Measurements from ENCODE around the gene OR51V1. TPM values are rescaled to one million over a fixed set of nuclear protein-coding genes. Genes with fewer than 3 reads are reported as not detected.

OR51V1 gene
- total and polyA plus RNA-seq, 12 donors, result not detected

GRCh38 chr11:5223686-5224085 is 23.2 kb upstream of the OR51V1 start:
- 63 to 65% methylated on average over 1 of the region's 1 CpG for WGBS, 2 donors
- Histone ChIP-seq H3K27ac (no peak overlapping the region), H3K36me3 (no peaks in the 10 kb centered on the region), H3K27me3 (peaks cover 0 to 8% (median 0%) of the 10 kb centered on the region in 7 donors), H3K9me3 (peaks cover 0 to 9% (median 0%) of the 10 kb centered on the region in 11 donors), H3K4me1 (no peaks in the 10 kb centered on the region), H3K4me3 (no peak overlapping the region)
- intact Hi-C loops (cut with DNase I), result no loop called here
- no peak for TF ChIP-seq CTCF (IDR thresholded peaks at IDR 0.05)
- ATAC-seq (no peak), DNase-seq (no peak)

- H3K27me3 ChIP-seq, result peaks cover 0 to 8% (median 0%) of the 10 kb centered on the region in 7 donors
- TF ChIP-seq CTCF (IDR thresholded peaks at IDR 0.05), result no peak
- ATAC-seq, result no peak
- no peaks in the 10 kb centered on the region for H3K4me1 ChIP-seq
- H3K27ac ChIP-seq, result no peak overlapping the region
- no peak for DNase-seq
- H3K9me3 ChIP-seq, result peaks cover 0 to 9% (median 0%) of the 10 kb centered on the region in 11 donors
- intact Hi-C loops (cut with DNase I), result no loop called here
- no peaks in the 10 kb centered on the region for H3K36me3 ChIP-seq
- WGBS, 2 donors, result 90 to 94% methylated on average over 6 of the region's 6 CpGs
- H3K4me3 ChIP-seq, result no peak overlapping the region
Measured at GRCh38 chr11:5223146-5223545, 22.7 kb upstream of the OR51V1 start.

- Histone ChIP-seq H3K27me3 (no peaks in the 10 kb centered on the region), H3K4me3 (no peak overlapping the region), H3K4me1 (no peaks in the 10 kb centered on the region), H3K27ac (no peak overlapping the region), H3K36me3 (no peaks in the 10 kb centered on the region), H3K9me3 (no peaks in the 10 kb centered on the region)
- no peak for TF ChIP-seq CTCF (IDR thresholded peaks at IDR 0.05)
- ATAC-seq, result no peak
- 38 to 51% methylated on average over 7 of the region's 7 CpGs for WGBS, 2 donors
- no peak for DNase-seq
- intact Hi-C loops (cut with DNase I), result no loop called here
Measured at GRCh38 chr11:5210376-5210885, 9.9 kb upstream of the OR51V1 start.

- Histone ChIP-seq H3K4me1 (no peaks in the 10 kb centered on the region), H3K4me3 (no peak overlapping the region), H3K27ac (no peak overlapping the region), H3K9me3 (no peaks in the 10 kb centered on the region), H3K27me3 (peaks cover 0 to 21% (median 0%) of the 10 kb centered on the region in 7 donors), H3K36me3 (no peaks in the 10 kb centered on the region)
- TF ChIP-seq CTCF (IDR thresholded peaks at IDR 0.05), result peak in 7 of 9 donors; percentile 18 to 60 (median 47)
- DNase-seq, result no peak
- 10 to 22% methylated on average over 1 of the region's 1 CpG for WGBS, 2 donors
- peak in 1 of 8 donors; percentile 70 for ATAC-seq
- intact Hi-C loops (cut with DNase I), result loop anchor here (1.0 to 10.0 kb wide), 6 partner anchors 80 to 600 kb away; partner anchors contain the start of genes OR51M1 (in 7 of the 10) and OR52N2 (in 1 of the 10)
Measured at GRCh38 chr11:5204787-5205186, 4.3 kb upstream of the OR51V1 start.
